HG02840 (cell line): ENCODE data around the gene SEMA5B.

Source experiments
- ATAC-seq: cut with Tn5 transposase; IDR thresholded peaks from one replicate; pipeline ENCODE4 v1.9.1; 2021; ENCODE audit warnings: mild to moderate bottlenecking, moderate library complexity, moderate number of reproducible peaks; ENCODE audit not compliant: unreplicated experiment, low FRiP score

Gene SEMA5B, protein sequence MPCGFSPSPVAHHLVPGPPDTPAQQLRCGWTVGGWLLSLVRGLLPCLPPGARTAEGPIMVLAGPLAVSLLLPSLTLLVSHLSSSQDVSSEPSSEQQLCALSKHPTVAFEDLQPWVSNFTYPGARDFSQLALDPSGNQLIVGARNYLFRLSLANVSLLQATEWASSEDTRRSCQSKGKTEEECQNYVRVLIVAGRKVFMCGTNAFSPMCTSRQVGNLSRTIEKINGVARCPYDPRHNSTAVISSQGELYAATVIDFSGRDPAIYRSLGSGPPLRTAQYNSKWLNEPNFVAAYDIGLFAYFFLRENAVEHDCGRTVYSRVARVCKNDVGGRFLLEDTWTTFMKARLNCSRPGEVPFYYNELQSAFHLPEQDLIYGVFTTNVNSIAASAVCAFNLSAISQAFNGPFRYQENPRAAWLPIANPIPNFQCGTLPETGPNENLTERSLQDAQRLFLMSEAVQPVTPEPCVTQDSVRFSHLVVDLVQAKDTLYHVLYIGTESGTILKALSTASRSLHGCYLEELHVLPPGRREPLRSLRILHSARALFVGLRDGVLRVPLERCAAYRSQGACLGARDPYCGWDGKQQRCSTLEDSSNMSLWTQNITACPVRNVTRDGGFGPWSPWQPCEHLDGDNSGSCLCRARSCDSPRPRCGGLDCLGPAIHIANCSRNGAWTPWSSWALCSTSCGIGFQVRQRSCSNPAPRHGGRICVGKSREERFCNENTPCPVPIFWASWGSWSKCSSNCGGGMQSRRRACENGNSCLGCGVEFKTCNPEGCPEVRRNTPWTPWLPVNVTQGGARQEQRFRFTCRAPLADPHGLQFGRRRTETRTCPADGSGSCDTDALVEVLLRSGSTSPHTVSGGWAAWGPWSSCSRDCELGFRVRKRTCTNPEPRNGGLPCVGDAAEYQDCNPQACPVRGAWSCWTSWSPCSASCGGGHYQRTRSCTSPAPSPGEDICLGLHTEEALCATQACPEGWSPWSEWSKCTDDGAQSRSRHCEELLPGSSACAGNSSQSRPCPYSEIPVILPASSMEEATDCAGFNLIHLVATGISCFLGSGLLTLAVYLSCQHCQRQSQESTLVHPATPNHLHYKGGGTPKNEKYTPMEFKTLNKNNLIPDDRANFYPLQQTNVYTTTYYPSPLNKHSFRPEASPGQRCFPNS

DNA sequence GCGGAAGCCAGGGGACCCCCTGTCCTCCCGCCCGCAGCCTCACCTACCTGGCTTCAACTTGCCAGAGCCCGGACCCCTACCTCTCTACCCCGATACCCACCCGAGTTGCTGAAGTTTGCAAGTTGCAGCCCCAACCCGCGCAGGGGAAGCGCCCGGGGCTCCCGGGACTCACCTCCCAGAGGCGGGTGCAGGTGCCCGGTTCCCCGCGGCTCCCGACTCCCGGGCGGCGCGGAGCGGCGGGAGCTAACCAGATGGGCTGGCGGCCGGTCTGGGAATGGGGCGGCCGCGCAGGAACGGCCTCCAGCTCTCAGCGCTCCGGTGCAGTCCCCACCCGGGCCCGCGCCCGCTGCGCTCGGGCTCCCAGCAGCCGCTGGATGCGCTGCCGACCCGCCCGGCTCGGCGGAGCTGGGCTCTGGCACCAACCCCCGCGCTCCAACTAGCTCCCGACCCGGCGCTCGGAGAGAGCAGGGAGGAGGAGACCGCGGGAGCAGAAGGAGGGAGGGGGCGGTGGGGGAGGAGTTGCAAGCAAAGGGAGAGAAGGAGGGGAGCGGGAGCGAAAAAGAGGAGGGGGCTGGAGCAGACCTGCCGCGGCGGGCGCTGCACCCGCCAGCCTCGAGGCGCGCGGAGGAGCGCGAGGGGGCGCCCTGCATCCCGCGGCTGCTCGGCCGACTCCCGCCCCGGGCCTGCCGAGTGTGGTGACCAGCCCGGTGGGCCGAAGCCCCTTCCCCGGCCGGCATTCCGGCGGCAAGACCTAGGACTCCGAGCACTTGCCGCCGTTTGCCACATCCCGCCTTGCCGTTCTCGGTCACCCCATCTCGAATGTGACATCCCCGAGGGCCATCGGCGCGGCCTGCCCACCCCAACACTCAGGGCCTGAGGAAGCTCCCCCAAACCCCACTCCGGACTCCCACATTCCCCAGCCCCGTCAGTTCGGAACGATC lies at the start of gene SEMA5B:
Gene SEMA5B (minus strand): TSS at position 472 of the 941 bp plus-strand sequence. CDS start 66,500 bp downstream, outside the sequence.
- ATAC-seq, result no peak

DNA sequence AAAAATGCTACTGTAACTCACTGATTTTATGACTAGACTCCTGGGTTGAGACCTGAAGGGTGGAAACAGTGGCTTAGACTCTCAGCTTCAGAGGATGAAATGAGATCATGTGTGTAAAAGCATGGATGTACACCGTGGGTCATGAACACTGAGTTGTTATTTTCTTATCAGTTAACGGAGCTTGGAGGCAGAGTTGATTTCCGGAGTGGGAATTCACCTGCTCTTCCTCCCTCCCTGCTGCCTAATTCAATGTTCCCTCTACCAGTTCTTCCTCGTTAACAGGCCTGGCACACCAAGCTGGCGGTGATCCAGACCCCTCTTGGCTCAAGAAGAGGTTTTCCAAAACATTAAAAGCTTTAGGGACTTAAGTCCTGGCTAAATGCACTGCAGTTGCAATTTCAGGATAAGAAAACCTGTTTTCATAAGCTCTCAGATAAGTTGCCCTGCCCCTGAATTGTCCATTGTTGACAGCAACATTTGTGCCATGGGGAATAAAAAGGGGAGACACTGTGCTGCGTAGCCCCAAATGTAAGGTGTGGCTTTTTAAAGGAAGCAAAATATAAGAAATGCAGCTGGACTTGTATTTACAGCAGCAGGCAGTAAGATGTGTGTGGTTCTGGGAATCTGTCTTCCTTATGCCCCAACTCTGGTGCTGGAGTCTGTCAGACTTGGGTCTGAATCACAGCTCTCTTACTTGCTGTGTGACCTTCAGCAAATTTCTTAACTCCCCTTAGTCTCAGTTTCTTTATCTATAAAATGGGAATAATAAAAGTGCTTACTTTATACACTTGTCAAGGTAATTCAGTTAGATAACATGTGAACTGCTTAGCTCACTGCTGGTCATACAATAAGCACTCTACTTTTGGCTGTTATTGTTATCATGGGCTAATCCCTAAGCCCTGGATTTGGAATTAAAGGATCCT lies 49.2 kb upstream of the SEMA5B start:
- ATAC-seq, result no peak

DNA sequence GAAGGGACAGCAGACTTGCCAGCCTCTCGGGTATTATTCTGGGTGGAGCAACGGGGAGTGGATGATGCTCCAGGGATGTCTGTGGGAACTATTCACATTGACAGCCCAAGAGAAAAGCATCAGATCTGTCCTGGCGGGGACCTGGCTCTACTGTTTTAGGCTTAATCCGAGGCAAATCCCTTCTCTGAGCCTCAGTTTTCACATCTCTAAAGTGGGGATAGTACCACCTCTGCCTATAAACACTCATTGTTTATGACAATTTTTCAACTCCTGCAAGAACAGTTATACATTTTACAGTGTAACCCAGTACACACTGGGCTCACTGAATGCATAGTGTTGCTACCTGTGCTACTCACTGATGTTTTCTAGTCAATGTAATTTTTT lies 48.5 kb upstream of the SEMA5B start:
- ATAC-seq, result no peak

DNA sequence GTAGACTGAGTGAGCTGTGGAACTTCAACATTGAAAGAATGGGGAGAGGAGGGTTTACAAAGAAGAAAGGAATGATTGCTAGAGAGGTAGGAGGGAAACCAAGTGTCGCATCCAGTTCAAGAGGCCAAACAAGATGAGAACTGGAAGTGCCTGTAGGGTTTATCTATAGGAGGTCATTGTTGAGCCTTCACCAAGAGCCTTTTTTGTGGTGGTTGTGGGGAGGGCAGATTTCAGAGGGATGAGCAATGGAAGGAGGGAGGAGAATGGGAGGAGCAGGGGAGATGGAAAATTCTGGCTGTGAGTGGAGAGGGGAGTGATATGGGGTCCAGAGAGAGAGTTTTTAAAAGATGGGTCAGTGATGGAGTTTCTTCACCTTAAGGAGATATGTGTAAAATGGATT lies 47.8 kb upstream of the SEMA5B start:
- no peak for ATAC-seq

DNA sequence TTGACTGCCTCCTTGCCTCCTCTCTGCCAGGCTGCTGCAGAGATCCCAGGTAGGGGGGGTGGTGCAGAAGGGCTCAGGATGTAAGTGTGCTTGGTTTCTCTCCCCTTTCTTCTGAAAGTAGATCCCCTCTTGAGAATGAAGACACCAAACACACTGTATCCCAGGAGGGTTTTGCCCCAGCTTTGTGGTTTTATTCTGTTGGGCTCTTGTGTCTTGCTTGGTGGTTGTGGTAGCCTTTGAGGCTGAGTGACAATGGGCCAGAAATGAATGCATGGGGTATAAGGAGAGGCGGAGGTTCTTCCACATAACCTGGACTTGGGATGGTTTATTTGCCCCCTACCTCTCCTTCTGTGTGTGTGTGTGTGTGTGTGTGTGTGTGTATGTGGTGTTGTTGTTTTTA lies 45.0 kb upstream of the SEMA5B start:
- ATAC-seq, result no peak

DNA sequence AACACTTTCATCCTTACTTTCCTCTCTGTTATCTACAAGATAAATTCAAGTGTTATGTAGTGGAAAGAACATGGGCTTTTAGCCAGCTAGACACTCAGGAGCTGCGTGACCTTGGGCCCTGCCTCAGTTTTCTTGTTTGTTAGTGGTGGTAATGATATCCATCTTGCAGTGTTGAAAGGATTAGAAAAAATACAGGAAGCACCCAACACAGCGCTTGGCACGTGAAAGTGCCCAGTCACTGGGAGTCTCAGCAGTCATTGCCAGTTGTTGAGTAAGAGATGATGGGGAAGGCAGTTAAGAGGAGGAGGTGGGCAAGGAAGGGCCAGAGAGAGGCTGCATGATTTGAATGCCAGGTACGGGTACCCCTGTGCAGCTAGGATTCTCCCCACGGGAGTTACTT lies 44.6 kb upstream of the SEMA5B start:
- ATAC-seq, result no peak

DNA sequence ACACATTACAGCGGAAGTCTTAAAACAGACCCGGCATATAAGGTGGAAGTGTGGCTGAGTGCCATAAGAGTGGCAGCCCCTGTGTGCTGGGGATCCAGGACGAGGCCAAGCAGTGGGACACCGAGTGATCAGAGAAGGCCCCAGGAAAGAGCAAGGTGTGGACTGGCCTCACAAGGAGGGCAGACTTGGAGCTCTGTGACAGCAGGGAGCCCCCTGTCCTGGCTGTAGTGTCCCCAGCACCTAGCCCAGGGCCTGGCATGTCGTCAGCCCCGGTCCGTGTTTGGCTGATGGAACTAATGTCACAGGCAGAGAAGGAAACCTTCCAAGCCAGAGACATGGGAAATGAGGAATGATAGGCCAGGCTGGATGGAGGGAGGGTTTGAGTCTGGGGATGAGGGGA lies 44.0 kb upstream of the SEMA5B start:
- no peak for ATAC-seq

DNA sequence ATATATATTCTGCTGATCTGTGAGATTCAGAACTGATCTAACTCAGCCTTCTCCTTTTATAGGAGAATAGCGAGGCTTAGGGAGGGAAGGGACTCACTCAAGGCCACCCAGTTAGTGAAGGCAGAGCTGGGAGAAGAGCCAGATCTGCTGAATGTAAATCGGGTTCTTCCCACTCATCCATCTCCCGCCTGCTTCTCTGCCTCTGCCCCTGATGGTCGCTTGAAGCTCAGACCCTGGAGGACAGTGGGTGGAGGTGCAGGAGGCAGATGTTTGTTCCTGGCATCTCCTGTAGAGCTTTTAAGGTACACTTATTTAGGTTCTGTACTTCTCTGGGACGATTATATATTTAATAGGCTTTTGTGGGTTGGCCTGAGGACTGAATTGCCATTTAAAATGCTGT lies 43.6 kb upstream of the SEMA5B start:
- ATAC-seq, result no peak

DNA sequence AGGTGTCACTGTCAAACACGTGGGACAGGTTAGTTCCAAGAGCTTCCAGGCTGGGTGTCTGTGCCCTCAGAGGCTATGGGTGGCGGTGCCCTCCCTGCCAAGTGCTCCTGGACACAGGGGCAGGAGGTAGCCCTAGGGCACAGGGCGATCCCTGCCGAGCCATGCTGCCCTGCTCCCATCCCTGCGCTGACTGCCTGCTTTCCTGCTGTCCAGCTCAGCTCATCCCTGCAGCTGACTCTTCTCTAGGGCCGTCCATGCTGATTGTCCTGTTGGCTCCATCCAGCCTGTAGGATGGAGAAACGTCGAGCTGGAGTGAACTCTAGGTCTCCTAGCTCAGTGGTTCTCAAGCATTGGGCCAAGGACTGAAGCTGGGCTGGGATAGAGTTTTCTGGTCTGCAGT lies 42.9 kb upstream of the SEMA5B start:
- no peak for ATAC-seq

DNA sequence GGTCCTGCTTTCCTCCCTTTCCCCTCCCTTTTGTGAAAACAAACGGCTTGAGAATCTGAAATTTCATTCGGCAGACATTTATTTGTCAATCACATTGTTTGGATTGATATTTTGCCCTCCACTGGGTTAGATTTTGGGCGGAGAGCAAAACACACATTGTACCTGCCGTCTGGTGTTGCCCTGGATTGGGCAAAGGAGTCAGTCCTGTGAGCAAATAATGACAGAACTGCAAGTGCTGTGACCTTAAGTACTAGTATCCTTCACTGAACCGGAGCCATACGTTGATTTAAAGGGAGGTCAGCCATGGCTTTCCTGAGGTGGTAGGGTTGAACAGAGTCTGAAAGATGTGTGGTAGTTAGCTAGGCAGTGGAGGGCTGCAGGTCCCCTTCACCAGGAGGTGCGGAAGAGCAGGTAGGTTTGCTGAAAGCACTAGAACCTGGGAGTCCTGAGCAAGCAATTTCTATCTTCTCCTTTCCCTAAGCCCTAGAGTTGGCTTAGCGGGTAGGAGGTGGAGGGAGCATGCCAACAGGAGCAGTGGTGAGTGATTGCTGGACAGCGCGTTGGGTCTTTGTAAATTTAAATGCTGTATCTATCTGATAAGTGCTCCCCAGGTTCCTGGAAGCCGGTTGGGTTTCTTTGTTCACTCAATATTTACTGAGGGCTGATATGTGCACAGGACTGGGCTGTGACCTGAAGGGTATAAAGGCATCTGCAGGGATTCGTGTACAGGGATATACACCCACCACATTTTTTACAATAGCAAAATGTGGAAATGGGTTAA lies 41.2 kb upstream of the SEMA5B start:
- ATAC-seq, result no peak

DNA sequence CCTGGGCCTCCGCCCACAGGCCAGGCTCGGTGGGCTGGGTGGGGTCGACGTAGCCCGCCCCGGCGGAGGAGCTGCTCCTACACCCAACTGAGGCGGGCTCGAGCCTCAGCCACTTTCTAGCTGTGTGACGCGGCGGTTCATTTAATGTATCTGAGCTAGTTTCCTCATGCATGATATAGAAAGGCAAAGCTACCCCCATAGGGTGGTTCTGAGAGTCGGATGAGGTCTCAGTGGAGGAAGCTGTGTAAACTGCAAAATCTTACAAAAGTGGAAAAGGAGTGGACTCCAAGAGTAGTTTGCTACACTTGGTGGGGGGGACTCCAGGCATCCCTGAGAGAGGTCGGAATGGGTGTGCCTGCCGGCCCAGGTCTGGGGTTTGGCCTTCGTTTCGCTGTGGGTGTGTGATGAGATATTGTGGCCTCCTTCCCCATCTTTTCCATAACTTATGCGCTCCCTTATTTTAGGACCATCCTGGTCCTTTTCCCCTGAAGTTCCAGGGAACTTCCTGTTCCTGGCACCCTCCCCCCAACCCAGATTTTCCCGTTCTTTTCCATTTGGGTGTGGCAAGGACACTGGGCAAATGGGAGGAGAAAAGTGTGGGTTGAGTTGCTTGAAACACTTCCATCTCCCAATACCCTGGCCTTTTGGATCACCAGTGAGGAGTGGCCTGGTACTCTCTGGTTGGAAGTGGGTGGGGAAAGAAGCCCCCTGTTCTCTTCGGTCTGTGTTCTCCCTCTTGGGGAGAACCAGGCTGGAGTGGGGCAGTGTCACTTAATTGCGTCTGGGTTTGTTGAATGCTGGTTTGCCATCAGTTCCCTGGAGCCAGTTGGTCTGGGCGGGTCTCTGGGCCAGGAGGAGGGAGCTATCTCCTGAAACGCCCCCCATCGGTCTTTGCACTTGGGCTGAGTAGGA lies 40.4 kb upstream of the SEMA5B start:
- ATAC-seq, result peak; percentile 21

DNA sequence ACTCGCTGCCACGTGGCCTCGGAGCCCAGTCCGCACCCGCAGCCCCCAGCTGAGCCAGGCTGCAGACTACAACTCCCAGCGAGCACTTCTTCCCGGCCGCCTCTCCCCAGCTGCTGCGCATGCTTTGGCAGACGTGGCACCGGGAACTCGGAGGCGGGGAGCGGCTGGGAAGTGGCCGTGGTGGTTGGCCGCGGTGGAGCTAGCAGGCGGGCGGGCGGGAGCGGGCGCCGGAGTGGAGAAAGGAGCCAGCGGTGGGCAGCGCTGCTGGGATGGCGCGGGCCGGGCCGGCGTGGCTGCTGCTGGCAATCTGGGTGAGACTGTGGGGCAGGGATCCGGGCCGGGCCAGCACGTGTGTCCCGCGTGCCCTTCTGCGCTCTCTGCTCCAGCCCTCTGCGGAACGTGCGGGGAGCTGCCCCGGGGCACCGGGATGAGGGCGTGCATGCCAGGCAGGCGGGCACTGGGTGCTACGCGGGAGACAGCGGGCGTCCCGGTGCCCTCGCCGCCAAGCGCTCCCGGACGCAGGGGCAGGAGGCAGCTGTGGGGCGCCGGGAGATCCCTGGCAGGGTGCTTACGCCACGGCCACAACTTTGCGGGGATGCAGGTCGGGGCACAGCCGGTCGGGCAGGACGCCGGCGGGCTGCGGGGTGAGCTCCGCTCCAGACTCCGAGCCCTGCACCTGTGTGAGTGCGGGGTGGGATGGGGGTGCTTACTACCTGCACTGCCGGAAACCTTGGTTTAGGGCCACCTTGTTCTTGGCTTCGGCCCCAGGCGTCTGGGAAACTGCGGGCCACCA lies 39.5 kb upstream of the SEMA5B start, which contains the start of gene PDIA5:
Gene PDIA5 (plus strand): TSS at position 130 of the 793 bp plus-strand sequence. CDS start 140 bp downstream, at position 270.
- ATAC-seq, result peak; percentile 86

DNA sequence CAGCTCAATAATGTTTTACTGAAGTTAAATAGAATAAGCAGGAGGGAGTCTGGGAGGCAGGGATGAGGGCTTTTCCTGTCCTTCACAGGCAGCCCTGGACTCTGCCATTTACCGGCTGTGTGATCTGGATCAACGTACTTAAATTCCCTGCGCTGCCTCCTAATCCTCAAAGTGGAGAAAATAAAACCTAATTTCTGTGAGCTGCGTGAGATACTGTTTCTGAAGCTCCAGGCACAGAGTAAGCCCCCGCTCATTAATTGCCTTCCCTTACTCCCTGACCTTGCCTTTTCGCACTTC lies 39.0 kb upstream of the SEMA5B start:
- no peak for ATAC-seq

DNA sequence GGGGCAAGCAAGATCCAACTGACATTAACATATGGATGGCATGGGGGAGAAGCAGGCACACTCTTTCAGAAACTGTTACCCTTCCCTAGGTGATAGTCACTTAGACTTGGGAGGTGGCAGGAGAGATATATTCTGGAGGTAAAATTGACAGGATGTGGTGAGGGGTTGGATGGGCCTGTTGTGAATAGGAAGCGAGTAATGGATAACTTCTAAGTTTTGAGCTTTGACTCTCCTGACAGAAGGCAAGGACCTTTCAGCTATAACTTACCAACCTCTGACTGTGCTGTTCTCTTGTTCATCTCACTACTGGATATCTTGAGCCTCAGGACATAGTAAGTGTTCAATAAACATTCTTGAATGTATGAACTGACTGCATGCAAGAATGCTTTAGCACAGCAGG lies 37.4 kb upstream of the SEMA5B start:
- ATAC-seq, result no peak

DNA sequence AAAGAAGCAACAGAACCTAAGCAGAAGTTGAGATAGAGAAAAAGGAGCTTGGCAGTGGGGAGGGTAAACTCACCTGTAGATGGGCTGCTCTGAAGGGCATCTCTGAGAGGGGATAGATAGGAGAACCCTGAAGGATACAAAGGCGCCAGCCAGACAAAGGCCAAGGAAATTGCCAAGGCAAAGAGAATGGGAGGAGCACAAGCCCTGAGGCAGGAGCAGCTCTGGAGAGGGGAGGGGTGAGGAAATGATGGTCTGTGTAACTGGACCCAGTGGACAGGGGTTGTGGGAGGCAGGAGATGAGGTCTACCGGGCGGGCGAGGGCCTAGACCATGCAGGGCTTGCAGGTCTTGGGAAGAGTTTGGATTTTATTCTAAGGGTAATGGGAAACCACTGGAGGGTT lies 36.9 kb upstream of the SEMA5B start:
- no peak for ATAC-seq

DNA sequence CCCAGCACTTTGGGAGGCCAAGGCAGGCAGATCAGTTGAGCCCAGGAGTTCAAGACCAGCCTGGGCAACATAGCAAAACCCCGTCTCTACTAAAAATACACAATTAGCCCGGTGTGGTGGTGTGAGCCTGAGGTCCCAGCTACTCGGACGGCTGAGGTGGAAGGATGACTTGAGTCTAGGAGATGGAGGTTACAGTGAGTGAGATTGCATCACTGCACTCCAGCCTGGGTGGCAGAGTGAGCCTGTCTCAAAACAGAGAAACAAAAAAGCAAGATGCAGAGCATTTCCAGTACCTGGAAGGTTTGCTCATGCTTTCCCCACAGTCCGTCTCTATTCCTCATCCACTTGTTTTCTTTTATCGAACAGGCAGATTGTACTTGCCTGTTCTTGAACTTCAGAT lies 35.5 kb upstream of the SEMA5B start:
- no peak for ATAC-seq
